A673 (cell line): Measurements from ENCODE around the gene CEBPB. TPM values are rescaled to one million over a fixed set of nuclear protein-coding genes. Genes with fewer than 3 reads are reported as not detected.
"Not testable (repeated sequence)": the region's sequence is repeated elsewhere in the genome, so short reads cannot be mapped to it uniquely, and the experiment has no call there.

Experiments
- BruUV-seq: library from RNA; stranded (reverse); fragments of 400-500 nt; replicated peaks from 2 replicates; lab custom pipeline; 2021; lab: Mats Ljungman, UMichigan
- CTCF ChIA-PET: fragments of 300-600 bp; sonication (Branson Sonifier 250); formaldehyde crosslinking; loops from one replicate; lab custom pipeline; 2022; ENCODE audit warnings: antibody characterized with exemption; lab: Charles Lee
- POLR2A ChIA-PET: fragments of 300-600 bp; sonication (Branson Sonifier 250); formaldehyde crosslinking; loops from one replicate; lab custom pipeline; 2022; ENCODE audit warnings: antibody characterized with exemption; ENCODE audit not compliant: low non-redundant PET; lab: Charles Lee
- DNase-seq: peaks from one replicate; pipeline ENCODE4 v3.0.0-alpha.2; 2015; ENCODE audit warnings: low spot score
- H3K27ac ChIP-seq: fragments of 200-600 bp; sonication (generic); 2 replicates; pipeline ENCODE4 v1.5.1; 2016; ENCODE audit warnings: mixed run types, low read depth, mild to moderate bottlenecking, mixed read lengths, antibody characterized with exemption, low read length; ENCODE audit not compliant: poor library complexity, severe bottlenecking
- H3K27me3 ChIP-seq: fragments of 200-600 bp; sonication (generic); replicated peaks from 2 replicates; pipeline ENCODE4 v1.6.1; 2017; ENCODE audit warnings: mixed run types, low read depth, mild to moderate bottlenecking, mixed read lengths, antibody characterized with exemption, low read length; ENCODE audit not compliant: insufficient read depth, poor library complexity
- H3K36me3 ChIP-seq: fragments of 200-600 bp; sonication (generic); 2 replicates; pipeline ENCODE4 v1.6.1; 2016; ENCODE audit warnings: mixed run types, mild to moderate bottlenecking, mixed read lengths, antibody characterized with exemption, low read length; ENCODE audit not compliant: insufficient read depth, poor library complexity, severe bottlenecking
- H3K4me1 ChIP-seq: fragments of 200-600 bp; sonication (generic); 2 replicates; pipeline ENCODE4 v1.6.1; 2017; ENCODE audit warnings: mixed run types, mild to moderate bottlenecking, mixed read lengths, antibody characterized with exemption, low read length; ENCODE audit not compliant: insufficient read depth, poor library complexity, severe bottlenecking
- H3K4me3 ChIP-seq: fragments of 200-600 bp; sonication (generic); 2 replicates; pipeline ENCODE4 v1.5.1; 2016; ENCODE audit warnings: low read depth, mixed run types, mild to moderate bottlenecking, mixed read lengths, low read length; ENCODE audit not compliant: poor library complexity, severe bottlenecking
- H3K9me3 ChIP-seq: fragments of 200-600 bp; sonication (generic); 2 replicates; pipeline ENCODE4 v1.6.1; 2016; ENCODE audit warnings: mixed run types, low read depth, mild to moderate bottlenecking, mixed read lengths, antibody characterized with exemption, low read length; ENCODE audit not compliant: poor library complexity, severe bottlenecking
- CTCF ChIP-seq: fragments of 300-800, 200-600 bp; sonication (generic); conservative IDR thresholded peaks from 2 replicates; pipeline ENCODE4 v1.5.1; 2017; ENCODE audit warnings: low read depth, mild to moderate bottlenecking, antibody characterized with exemption, low read length, moderate library complexity, mixed read lengths
- EZH2 ChIP-seq: fragments of 200-600 bp; sonication (generic); IDR thresholded peaks from 2 replicates; pipeline ENCODE4 v1.6.1; 2017; ENCODE audit warnings: borderline replicate concordance, low read depth, mild to moderate bottlenecking, mixed read lengths, antibody characterized with exemption, low read length; ENCODE audit not compliant: poor library complexity, severe bottlenecking
- intact Hi-C: fragments of 100-400 bp; cut with micrococcal nuclease; formaldehyde crosslinking; loops from one replicate; pipeline ENCODE4 v1.10.0; 2022; ENCODE audit not compliant: unreplicated experiment
- total RNA-seq: library from RNA; stranded (reverse); gene quantifications from 2 replicates; pipeline ENCODE4 v1.2.3, GENCODE V29; 2021

The CEBPB gene
- total RNA-seq, 1 experiment from 2014 or later, result 130 TPM

GRCh38 chr20:50198716-50199115 is 8.1 kb downstream of the CEBPB start:
- DNase-seq, result no peak
- Histone ChIP-seq H3K4me1 (peaks cover 17% of the 10 kb centered on the region), H3K27me3 (no peaks in the 10 kb centered on the region), H3K4me3 (no peak overlapping the region), H3K27ac (no peak overlapping the region), H3K36me3 (peaks cover 12% of the 10 kb centered on the region), H3K9me3 (peaks cover 12% of the 10 kb centered on the region)
- no peak for TF ChIP-seq CTCF
- TF ChIP-seq EZH2, result no peak
- intact Hi-C loops, result no loop called here
- BruUV-seq, result no TSS peak
- ChIA-PET POLR2A (interaction anchor here (0.6 kb wide), 1 partner anchor 17 kb away, joined by 4 read pairs; no protein-coding TSS in a partner anchor), CTCF (interaction anchor here (0.6 to 1.1 kb wide), 2 partner anchors 34 to 127 kb away, joined by 3 read pairs; no protein-coding TSS in a partner anchor)

GRCh38 chr20:50199703-50200102 is 9.1 kb downstream of the CEBPB start:
- intact Hi-C loops, result no loop called here

GRCh38 chr20:50200482-50201104 is 10.0 kb downstream of the CEBPB start:
- intact Hi-C loops, result no loop called here
- no TSS peak for BruUV-seq
- CTCF ChIA-PET, result interaction anchor here (0.6 kb wide), 1 partner anchor 45 kb away, joined by 4 read pairs; no protein-coding TSS in a partner anchor

More at GRCh38 chr20:50199703-50200102, 9.1 kb downstream of the CEBPB start:
- Histone ChIP-seq H3K4me3 (no peak overlapping the region), H3K36me3 (peaks cover 2% of the 10 kb centered on the region), H3K4me1 (peaks cover 9% of the 10 kb centered on the region), H3K9me3 (peaks cover 15% of the 10 kb centered on the region), H3K27ac (no peak overlapping the region), H3K27me3 (no peaks in the 10 kb centered on the region)
- CTCF ChIA-PET, result interaction anchor here (1.1 kb wide), 1 partner anchor 33 kb away, joined by 3 read pairs; no protein-coding TSS in a partner anchor
- POLR2A ChIA-PET, result no interaction called here
- DNase-seq, result no peak
- TF ChIP-seq CTCF, result no peak
- TF ChIP-seq EZH2, result no peak
- BruUV-seq, result no TSS peak

GRCh38 chr20:50201710-50202109 is 11.1 kb downstream of the CEBPB start:
- BruUV-seq, H3K4me1 ChIP-seq, DNase-seq, H3K4me3 ChIP-seq, CTCF ChIA-PET, intact Hi-C loops, H3K36me3 ChIP-seq, POLR2A ChIA-PET, H3K27ac ChIP-seq, H3K27me3 ChIP-seq: not testable (repeated sequence)
- H3K9me3 ChIP-seq, result peaks cover 15% of the 10 kb centered on the region

More at GRCh38 chr20:50200482-50201104, 10.0 kb downstream of the CEBPB start:
- no peaks in the 10 kb centered on the region for H3K27me3 ChIP-seq
- TF ChIP-seq CTCF, result no peak
- TF ChIP-seq EZH2, result no peak
- peaks cover 5% of the 10 kb centered on the region for H3K4me1 ChIP-seq
- no peak overlapping the region for H3K4me3 ChIP-seq
- DNase-seq, result no peak
- no peaks in the 10 kb centered on the region for H3K36me3 ChIP-seq
- H3K27ac ChIP-seq, result peak overlapping the region; percentile 43
- POLR2A ChIA-PET, result no interaction called here
- H3K9me3 ChIP-seq, result peaks cover 15% of the 10 kb centered on the region
